Activated CD4-positive, alpha-beta T cell treated with anti-CD3 and anti-CD28 coated beads for 48 hours (primary cell): ENCODE data around the gene ZNF527.
"Not testable (repeated sequence)": the region's sequence is repeated elsewhere in the genome, so short reads cannot be mapped to it uniquely, and the experiment has no call there.

ENCODE experiments used
- DNase-seq: peaks from one replicate; pipeline ENCODE4 v3.0.0-alpha.2; 2020

The ZNF527 gene

GRCh38 chr19:37370880-37371661, at the start of gene ZNF527:
ZNF527 (plus strand) TSS chr19:37371099; CDS start chr19:37374199, 3,100 bp downstream.
- peak; percentile 98 for DNase-seq

- no peak for DNase-seq
Measured at GRCh38 chr19:37329686-37330085, 41.2 kb upstream of the ZNF527 start.

GRCh38 chr19:37332839-37333238, 38.1 kb upstream of the ZNF527 start:
- no peak for DNase-seq

- no peak for DNase-seq
Measured at GRCh38 chr19:37333457-37333856, 37.4 kb upstream of the ZNF527 start.

GRCh38 chr19:37334179-37335071, 36.5 kb upstream of the ZNF527 start:
- peak; percentile 88 for DNase-seq

- DNase-seq, result no peak
Measured at GRCh38 chr19:37342753-37343152, 28.1 kb upstream of the ZNF527 start.

- no peak for DNase-seq
Measured at GRCh38 chr19:37346091-37346490, 24.8 kb upstream of the ZNF527 start.

- DNase-seq, result no peak
Measured at GRCh38 chr19:37348060-37348459, 22.8 kb upstream of the ZNF527 start.

GRCh38 chr19:37353968-37354367, 16.9 kb upstream of the ZNF527 start:
- no peak for DNase-seq

- DNase-seq, result no peak
Measured at GRCh38 chr19:37355901-37356300, 15.0 kb upstream of the ZNF527 start.

GRCh38 chr19:37361994-37362393, 8.9 kb upstream of the ZNF527 start:
- DNase-seq, result no peak

GRCh38 chr19:37362733-37363132, 8.2 kb upstream of the ZNF527 start:
- peak; percentile 14 for DNase-seq

GRCh38 chr19:37370386-37370879, 466 bp upstream of the ZNF527 start:
- DNase-seq, result peak; percentile 44

GRCh38 chr19:37389234-37389633, 18.3 kb downstream of the ZNF527 start:
- no peak for DNase-seq

- not testable (repeated sequence) for DNase-seq
Measured at GRCh38 chr19:37391399-37391798, 20.5 kb downstream of the ZNF527 start.

GRCh38 chr19:37401078-37401477, 30.2 kb downstream of the ZNF527 start:
- DNase-seq, result no peak

GRCh38 chr19:37403403-37403802, 32.5 kb downstream of the ZNF527 start:
- DNase-seq, result no peak

- not testable (repeated sequence) for DNase-seq
Measured at GRCh38 chr19:37406140-37406846, 35.4 kb downstream of the ZNF527 start.

- no peak for DNase-seq
Measured at GRCh38 chr19:37412700-37413099, 41.8 kb downstream of the ZNF527 start.

GRCh38 chr19:37413313-37414084, 42.6 kb downstream of the ZNF527 start:
- no peak for DNase-seq
